Measurements from ENCODE around the gene ZNF248. TPM values are rescaled to one million over a fixed set of nuclear protein-coding genes. Genes with fewer than 3 reads are reported as not detected.
"Not testable (repeated sequence)": the region's sequence is repeated elsewhere in the genome, so short reads cannot be mapped to it uniquely, and the experiment has no call there.

The ZNF248 gene
- total RNA-seq, 1 experiment from 2014 or later: 15.1 TPM

DNA sequence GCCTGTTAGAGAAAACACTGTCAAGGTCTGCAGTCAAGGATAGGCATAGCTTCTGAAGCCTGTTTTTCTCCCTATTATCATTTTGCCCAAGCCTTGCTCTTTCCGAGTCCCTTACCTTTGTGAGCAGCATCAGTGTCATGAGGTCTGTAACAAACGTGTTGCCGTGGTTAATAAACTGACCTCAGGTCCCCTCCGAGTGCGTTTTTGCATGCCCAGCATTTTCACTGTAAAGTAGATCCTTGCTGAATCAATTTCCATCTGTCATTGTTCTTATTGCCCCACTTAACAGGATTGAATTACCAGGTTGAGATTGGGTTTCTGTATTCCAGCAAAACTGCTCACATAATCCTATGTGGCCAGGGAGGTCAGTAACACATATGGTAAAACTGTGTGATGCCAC, 110.3 kb downstream of the ZNF248 start:
- H3K79me2 ChIP-seq (ENCODE audit: low read depth): no peaks in the 10 kb centered on the region
- no peak overlapping the region for H3K4me3 ChIP-seq
- no peaks in the 10 kb centered on the region for H4K20me1 ChIP-seq (ENCODE audit: insufficient read depth)
- no peaks in the 10 kb centered on the region for H3K9me3 ChIP-seq (ENCODE audit: insufficient read depth, low read depth)
- no peak overlapping the region for H3K27ac ChIP-seq
- no peaks in the 10 kb centered on the region for H3K9me2 ChIP-seq (ENCODE audit: insufficient read depth)
- TF ChIP-seq EZH2 (IDR thresholded peaks at IDR 0.05; ENCODE audit: low read depth): no peak
- TF ChIP-seq, protein P1, sequence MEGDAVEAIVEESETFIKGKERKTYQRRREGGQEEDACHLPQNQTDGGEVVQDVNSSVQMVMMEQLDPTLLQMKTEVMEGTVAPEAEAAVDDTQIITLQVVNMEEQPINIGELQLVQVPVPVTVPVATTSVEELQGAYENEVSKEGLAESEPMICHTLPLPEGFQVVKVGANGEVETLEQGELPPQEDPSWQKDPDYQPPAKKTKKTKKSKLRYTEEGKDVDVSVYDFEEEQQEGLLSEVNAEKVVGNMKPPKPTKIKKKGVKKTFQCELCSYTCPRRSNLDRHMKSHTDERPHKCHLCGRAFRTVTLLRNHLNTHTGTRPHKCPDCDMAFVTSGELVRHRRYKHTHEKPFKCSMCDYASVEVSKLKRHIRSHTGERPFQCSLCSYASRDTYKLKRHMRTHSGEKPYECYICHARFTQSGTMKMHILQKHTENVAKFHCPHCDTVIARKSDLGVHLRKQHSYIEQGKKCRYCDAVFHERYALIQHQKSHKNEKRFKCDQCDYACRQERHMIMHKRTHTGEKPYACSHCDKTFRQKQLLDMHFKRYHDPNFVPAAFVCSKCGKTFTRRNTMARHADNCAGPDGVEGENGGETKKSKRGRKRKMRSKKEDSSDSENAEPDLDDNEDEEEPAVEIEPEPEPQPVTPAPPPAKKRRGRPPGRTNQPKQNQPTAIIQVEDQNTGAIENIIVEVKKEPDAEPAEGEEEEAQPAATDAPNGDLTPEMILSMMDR (conservative IDR thresholded peaks at IDR 0.05): no peak
- intact Hi-C loops (cut with micrococcal nuclease; ENCODE audit: unreplicated experiment): no loop called here
- no peak for DNase-seq
- no TSS peak for BruUV-seq (replicated peaks)
- POLR2A ChIA-PET (ENCODE audit: unreplicated experiment): no interaction called here
- H3K36me3 ChIP-seq (ENCODE audit: low read depth): no peaks in the 10 kb centered on the region
- no peaks in the 10 kb centered on the region for H3K27me3 ChIP-seq (ENCODE audit: insufficient read depth, low read depth)
- H3K4me1 ChIP-seq (replicated peaks; ENCODE audit: insufficient read depth): no peaks in the 10 kb centered on the region
- CTCF ChIA-PET: no interaction called here
- no peaks in the 10 kb centered on the region for H3F3A ChIP-seq (ENCODE audit: insufficient read depth, low read depth)
- H2AFZ ChIP-seq: no peak overlapping the region
- H3K4me2 ChIP-seq: no peak overlapping the region

DNA sequence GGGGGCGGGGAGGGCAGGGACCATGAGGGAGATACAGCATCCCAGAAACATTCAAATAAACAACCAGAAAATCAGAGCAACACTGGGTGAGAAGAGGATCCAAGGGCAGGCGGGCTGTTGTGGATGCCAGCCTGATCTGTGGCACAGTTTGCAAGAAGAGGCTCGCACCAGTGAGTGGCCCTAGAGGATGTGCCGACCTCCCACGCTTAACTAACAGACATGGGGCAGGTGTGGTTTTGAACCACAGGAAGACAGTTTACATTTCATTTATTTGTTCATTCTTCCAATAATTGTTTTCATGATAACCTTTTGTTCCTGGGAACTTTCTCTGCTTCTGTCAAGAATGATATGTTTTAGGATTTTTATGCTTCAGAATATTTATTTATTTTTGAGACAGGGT, 115.6 kb downstream of the ZNF248 start:
- Histone ChIP-seq H3K79me2 (ENCODE audit: low read depth) (no peaks in the 10 kb centered on the region), H3K27ac (no peak overlapping the region), H3K27me3 (ENCODE audit: insufficient read depth, low read depth) (no peaks in the 10 kb centered on the region), H3K4me3 (no peak overlapping the region), H2AFZ (no peak overlapping the region), H3K9me2 (ENCODE audit: insufficient read depth) (no peaks in the 10 kb centered on the region), H3K4me2 (no peak overlapping the region), H3K4me1 (replicated peaks; ENCODE audit: insufficient read depth) (no peaks in the 10 kb centered on the region), H3K9me3 (ENCODE audit: insufficient read depth, low read depth) (no peaks in the 10 kb centered on the region), H3K36me3 (ENCODE audit: low read depth) (no peaks in the 10 kb centered on the region), H3F3A (ENCODE audit: insufficient read depth, low read depth) (no peaks in the 10 kb centered on the region), H4K20me1 (ENCODE audit: insufficient read depth) (no peaks in the 10 kb centered on the region)
- POLR2A ChIA-PET (ENCODE audit: unreplicated experiment): no interaction called here
- no peak for DNase-seq
- CTCF ChIA-PET: no interaction called here
- no TSS peak for BruUV-seq (replicated peaks)
- TF ChIP-seq EZH2 (IDR thresholded peaks at IDR 0.05; ENCODE audit: low read depth): no peak
- TF ChIP-seq, protein P1 (conservative IDR thresholded peaks at IDR 0.05): no peak
- intact Hi-C loops (cut with micrococcal nuclease; ENCODE audit: unreplicated experiment): no loop called here

DNA sequence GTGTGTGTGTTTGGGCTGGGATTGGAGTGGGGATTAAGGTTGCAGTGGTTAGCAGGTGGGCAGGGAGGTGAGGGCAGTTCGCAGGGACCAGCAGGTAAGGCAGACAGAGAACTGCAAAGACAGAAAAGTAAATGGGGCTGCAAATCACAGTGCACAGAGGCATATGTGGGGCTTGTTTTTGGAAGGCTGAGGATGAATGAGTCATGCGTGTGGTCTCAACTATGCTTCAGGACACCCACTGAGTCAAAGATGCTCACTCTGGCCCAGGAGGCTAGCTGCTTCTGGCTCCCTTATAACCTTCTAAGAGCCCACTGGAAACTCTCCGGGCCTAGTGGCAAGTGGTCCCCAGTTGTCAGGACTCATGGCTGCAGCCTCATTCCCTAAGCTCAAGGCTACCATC, 118.2 kb downstream of the ZNF248 start:
- no peaks in the 10 kb centered on the region for H3K27me3 ChIP-seq (ENCODE audit: insufficient read depth, low read depth)
- H3K79me2 ChIP-seq (ENCODE audit: low read depth): no peaks in the 10 kb centered on the region
- no peak overlapping the region for H2AFZ ChIP-seq
- H3K4me3 ChIP-seq: no peak overlapping the region
- H3K36me3 ChIP-seq (ENCODE audit: low read depth): no peaks in the 10 kb centered on the region
- no peaks in the 10 kb centered on the region for H3K9me2 ChIP-seq (ENCODE audit: insufficient read depth)
- BruUV-seq (replicated peaks): no TSS peak
- no peaks in the 10 kb centered on the region for H3K4me1 ChIP-seq (replicated peaks; ENCODE audit: insufficient read depth)
- H4K20me1 ChIP-seq (ENCODE audit: insufficient read depth): no peaks in the 10 kb centered on the region
- H3K27ac ChIP-seq: no peak overlapping the region
- DNase-seq: no peak
- H3K4me2 ChIP-seq: no peak overlapping the region
- no peak for TF ChIP-seq EZH2 (IDR thresholded peaks at IDR 0.05; ENCODE audit: low read depth)
- TF ChIP-seq, protein P1 (conservative IDR thresholded peaks at IDR 0.05): no peak
- intact Hi-C loops (cut with micrococcal nuclease; ENCODE audit: unreplicated experiment): no loop called here
- H3K9me3 ChIP-seq (ENCODE audit: insufficient read depth, low read depth): no peaks in the 10 kb centered on the region
- no peaks in the 10 kb centered on the region for H3F3A ChIP-seq (ENCODE audit: insufficient read depth, low read depth)
- CTCF ChIA-PET: no interaction called here
- POLR2A ChIA-PET (ENCODE audit: unreplicated experiment): no interaction called here

DNA sequence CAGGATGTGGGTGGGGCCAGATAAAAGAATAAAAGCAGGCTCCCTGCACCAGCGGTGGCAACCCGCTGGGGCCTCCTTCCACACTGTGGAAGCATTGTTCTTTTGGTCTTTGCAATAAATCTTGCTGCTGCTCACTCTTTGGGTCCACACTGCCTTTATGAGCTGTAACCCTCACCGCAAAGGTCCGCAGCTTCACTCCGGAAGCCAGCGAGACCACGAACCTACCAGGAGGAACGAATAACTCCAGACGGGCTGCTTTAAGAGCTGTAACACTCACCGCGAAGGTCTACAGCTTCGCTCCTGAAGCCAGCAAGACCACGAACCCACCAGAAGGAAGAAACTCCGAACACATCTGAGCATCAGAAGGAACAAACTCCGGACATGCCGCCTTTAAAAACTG, 119.2 kb downstream of the ZNF248 start:
- H3K27me3 ChIP-seq (ENCODE audit: insufficient read depth, low read depth); CTCF ChIA-PET; H3K9me2 ChIP-seq (ENCODE audit: insufficient read depth); H3K27ac ChIP-seq; H3F3A ChIP-seq (ENCODE audit: insufficient read depth, low read depth); H3K4me1 ChIP-seq (replicated peaks; ENCODE audit: insufficient read depth); H4K20me1 ChIP-seq (ENCODE audit: insufficient read depth); DNase-seq; BruUV-seq (replicated peaks); H3K79me2 ChIP-seq (ENCODE audit: low read depth); H3K36me3 ChIP-seq (ENCODE audit: low read depth); H3K4me2 ChIP-seq; H3K9me3 ChIP-seq (ENCODE audit: insufficient read depth, low read depth); H3K4me3 ChIP-seq; H2AFZ ChIP-seq; POLR2A ChIA-PET (ENCODE audit: unreplicated experiment); intact Hi-C loops (cut with micrococcal nuclease; ENCODE audit: unreplicated experiment): not testable (repeated sequence)

All from PC-9 (cell line).